NCI-H146 treated with DMSO at 0.1 percent for 48 hours (cell line): ENCODE data around the gene ZDHHC11B.
A peak's percentile ranks its signal among the peaks of the same experiment; 100 is the strongest.
"Not testable (repeated sequence)": the region's sequence is repeated elsewhere in the genome, so short reads cannot be mapped to it uniquely, and the experiment has no call there.

Source experiments
- DNase-seq: peaks from one replicate; lab custom pipeline; 2025; ENCODE audit not compliant: unreplicated experiment; lab: John Stamatoyannopoulos, UW

Gene ZDHHC11B, protein sequence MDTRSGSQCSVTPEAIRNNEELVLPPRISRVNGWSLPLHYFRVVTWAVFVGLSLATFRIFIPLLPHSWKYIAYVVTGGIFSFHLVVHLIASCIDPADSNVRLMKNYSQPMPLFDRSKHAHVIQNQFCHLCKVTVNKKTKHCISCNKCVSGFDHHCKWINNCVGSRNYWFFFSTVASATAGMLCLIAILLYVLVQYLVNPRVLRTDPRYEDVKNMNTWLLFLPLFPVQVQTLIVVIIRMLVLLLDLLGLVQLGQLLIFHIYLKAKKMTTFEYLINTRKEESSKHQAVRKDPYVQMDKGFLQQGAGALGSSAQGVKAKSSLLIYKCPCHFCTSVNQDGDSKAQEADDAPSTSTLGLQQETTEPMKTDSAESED

GRCh38 chr5:784428-785177 lies at the start of gene ZDHHC11B:
Gene ZDHHC11B, minus strand, starts transcription at chr5:784729. Its CDS starts 17,810 bp downstream, at chr5:766919.
- peak; percentile 19 for DNase-seq

DNA sequence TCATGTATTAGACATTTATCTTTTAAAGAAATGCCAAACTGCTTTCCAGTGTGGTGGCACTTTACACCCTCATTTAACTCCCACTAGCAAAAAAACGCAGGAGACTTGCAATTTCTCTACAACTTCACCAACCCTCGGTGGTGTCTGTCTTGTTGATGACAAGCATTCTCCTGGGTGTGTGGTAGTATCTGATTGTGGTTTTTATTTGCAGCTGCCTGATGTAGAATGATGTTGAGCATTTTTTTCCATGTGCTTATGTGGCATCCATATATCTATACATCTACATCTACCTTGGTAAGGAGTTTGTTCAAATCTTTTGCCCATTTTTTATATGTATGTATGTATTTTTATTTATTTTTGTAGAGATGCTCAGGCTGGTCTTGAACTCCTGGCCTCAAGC lies 49.5 kb upstream of the ZDHHC11B start:
- not testable (repeated sequence) for DNase-seq

DNA sequence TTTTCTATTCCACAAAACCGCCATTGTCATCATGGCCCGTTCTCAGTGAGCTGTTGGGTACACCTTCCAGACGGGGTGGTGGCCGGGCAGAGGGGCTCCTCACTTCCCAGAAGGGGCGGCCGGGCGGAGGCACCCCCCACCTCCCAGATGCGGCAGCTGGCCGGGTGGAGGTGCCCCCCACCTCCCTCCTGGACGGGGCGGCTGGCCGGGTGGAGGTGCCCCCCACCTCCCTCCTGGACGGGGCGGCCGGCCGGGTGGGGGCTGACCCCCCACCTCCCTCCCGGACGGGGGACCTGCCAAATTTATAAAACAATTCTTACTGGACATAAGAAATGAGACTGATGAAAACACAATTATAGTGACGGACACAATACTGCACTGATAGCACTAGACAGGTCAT lies 43.7 kb upstream of the ZDHHC11B start:
- DNase-seq = not testable (repeated sequence)

DNA sequence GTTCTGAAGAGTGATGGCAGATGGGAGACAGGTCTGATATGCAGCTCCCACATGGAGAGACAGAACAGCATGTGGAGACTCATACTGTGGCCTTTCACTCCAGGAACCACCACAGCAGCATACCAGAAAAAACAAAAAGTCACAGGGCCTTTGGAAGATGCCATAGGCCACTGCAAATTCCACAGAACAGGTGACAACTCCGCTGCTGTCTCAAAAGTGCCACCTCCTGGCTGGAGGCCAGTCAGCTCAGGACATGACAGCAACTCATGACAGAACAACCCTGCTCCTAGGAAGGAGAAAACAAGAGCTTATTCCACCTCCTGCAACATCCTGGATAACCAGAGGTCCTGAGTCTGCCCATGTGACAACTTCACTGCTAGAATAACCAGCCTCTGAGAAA lies 41.0 kb upstream of the ZDHHC11B start:
- DNase-seq = not testable (repeated sequence)

GRCh38 chr5:821504-821903 lies 37.0 kb upstream of the ZDHHC11B start:
- DNase-seq = no peak

GRCh38 chr5:820245-820644 lies 35.7 kb upstream of the ZDHHC11B start:
- DNase-seq = no peak

GRCh38 chr5:819078-819477 lies 34.5 kb upstream of the ZDHHC11B start:
- DNase-seq = no peak

GRCh38 chr5:816176-816575 lies 31.6 kb upstream of the ZDHHC11B start:
- no peak for DNase-seq

- no peak for DNase-seq
These were observed 30.9 kb upstream of the ZDHHC11B start for GRCh38 chr5:815449-815848.

DNA sequence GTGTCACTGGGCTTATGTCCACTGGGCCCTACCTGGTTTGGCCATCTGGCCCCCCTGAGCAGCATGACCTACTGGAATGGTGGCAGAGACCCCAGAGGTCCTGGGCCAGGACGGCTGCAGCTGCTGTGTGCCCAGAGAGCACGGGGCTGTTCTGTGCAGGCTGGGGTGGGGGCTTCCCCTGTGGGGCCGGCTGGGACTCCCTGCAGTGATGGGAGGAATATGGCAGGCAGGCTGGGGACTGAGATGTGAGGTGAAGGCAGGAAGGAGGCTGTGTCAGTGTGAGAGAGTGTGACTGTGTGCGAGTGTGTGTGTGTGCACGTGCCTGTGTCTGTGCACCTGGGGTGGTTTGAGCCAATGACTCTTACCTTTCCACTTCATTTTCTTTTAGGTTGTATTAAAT lies 29.0 kb upstream of the ZDHHC11B start:
- DNase-seq = not testable (repeated sequence)

DNA sequence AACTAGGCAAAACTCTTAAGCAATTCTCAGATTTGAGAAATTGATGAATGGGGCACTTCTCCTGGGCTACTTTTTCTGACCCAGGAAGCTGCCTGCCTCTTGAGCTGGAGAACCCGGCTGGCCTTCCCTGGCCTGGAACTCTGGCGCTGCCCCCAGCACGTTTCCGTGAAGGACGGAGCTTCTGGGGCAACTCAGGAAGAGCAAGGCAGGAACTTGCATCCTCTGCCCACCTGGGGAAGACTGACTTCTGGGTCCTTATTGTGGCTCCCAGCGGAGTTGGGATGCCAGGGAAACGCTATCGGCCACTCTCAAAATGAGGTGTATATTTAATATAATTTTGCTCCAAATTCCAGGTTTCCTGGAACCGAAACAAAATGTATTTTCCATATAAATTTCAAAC lies 26.9 kb upstream of the ZDHHC11B start:
- DNase-seq = not testable (repeated sequence)

- DNase-seq = not testable (repeated sequence)
These were observed 23.4 kb upstream of the ZDHHC11B start for GRCh38 chr5:807719-808514.

DNA sequence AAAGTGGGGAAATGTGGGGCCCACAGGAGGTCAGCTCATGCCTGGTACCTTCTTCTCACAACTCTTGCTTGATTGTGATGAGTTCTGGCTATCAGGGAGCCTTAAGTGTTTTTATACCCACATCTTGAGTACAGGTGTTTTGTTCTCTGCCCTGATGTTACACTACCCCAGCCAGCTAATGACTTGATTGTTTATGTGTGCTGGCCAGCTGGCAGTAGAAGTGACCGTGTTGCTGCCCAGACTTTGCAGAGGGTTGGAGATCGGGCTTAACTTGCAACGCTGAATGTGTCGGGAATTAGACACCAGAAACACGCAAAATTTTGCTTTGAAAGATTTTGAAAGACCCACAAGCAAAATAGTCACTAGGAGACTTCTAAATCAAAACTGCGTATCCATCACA lies 16.9 kb upstream of the ZDHHC11B start:
- DNase-seq = no peak

GRCh38 chr5:801055-801454 lies 16.5 kb upstream of the ZDHHC11B start:
- not testable (repeated sequence) for DNase-seq

GRCh38 chr5:798505-799138 lies 14.1 kb upstream of the ZDHHC11B start:
- not testable (repeated sequence) for DNase-seq

DNA sequence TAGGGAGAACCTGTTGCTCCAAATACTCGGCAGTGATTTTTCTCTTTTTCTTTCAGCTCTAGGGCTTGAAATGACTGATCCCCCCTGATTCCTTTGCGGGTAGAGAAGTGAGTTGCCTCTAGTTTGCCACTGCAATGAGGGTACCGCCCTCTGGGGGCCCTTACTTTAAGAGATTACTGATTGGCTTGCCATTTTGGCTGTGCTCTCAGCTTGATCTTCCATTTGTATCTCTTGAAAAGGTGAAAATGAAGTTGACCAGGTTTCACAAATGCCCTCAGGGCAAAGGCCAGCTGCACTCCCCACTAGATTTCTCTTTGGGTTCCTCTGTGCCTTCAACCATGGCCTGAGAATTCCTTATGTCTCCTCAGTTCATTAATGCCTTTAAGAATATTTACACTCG lies 13.5 kb upstream of the ZDHHC11B start:
- DNase-seq = not testable (repeated sequence)

GRCh38 chr5:795873-796272 lies 11.3 kb upstream of the ZDHHC11B start:
- not testable (repeated sequence) for DNase-seq

GRCh38 chr5:794948-795347 lies 10.4 kb upstream of the ZDHHC11B start:
- DNase-seq = not testable (repeated sequence)

GRCh38 chr5:788703-789102 lies 4.2 kb upstream of the ZDHHC11B start:
- DNase-seq = not testable (repeated sequence)

DNA sequence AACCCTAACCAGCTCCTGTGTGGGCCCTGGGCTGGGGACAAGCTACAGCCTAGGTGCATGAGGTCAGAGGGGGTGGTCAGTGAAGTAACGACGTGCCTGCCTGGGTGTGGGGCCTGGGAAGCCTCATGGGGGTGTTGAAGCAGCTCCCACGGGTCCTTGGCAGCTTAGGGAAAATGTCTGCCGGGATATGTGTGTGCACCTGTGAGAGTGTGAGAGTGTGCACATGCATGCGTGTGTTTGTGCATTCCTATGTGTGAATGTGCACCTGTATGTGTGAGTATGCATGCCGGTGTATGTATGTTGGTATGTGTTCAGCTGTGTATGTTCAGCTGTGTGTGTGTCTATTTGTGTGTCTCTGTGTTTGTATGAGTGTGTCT lies 3.3 kb upstream of the ZDHHC11B start:
- not testable (repeated sequence) for DNase-seq
